ENCODE data around the gene ZNF280B.
"Not testable (repeated sequence)": the region's sequence is repeated elsewhere in the genome, so short reads cannot be mapped to it uniquely, and the experiment has no call there.

Gene ZNF280B

DNA sequence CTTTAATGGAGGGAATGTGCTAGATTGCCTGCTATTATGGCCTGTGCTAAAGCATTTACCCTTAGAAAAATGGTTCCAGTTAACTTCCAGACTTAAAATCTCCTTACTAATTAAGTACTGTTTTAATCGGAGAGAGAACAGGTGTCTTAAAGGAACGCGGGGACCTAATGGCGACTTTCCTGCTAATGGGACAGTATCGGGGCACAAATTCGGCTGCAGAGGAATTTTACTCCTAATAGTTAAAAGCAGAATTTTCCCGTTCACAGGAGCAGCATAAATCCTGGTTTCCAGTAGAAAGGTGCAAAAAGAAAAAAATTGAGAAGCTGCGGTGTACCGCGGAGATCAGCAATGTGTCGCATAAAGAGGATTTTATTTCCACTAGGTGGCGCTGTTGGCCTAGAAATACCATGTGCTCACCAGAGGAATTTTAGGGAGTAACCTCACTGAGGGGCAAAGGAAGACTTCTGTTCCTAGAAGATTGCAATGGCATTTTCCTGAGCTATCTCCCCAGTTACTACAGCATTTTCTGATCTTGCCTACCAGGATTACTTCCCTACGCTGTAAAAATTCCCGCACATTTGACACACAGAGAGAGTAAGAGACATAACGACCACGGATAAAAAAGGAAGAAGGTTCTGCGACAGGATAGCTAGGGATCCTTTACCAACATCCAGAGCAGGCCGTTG is 44.5 kb downstream of the ZNF280B start:
- DNase-seq (ENCODE audit: low spot score), result peak; percentile 67

DNA sequence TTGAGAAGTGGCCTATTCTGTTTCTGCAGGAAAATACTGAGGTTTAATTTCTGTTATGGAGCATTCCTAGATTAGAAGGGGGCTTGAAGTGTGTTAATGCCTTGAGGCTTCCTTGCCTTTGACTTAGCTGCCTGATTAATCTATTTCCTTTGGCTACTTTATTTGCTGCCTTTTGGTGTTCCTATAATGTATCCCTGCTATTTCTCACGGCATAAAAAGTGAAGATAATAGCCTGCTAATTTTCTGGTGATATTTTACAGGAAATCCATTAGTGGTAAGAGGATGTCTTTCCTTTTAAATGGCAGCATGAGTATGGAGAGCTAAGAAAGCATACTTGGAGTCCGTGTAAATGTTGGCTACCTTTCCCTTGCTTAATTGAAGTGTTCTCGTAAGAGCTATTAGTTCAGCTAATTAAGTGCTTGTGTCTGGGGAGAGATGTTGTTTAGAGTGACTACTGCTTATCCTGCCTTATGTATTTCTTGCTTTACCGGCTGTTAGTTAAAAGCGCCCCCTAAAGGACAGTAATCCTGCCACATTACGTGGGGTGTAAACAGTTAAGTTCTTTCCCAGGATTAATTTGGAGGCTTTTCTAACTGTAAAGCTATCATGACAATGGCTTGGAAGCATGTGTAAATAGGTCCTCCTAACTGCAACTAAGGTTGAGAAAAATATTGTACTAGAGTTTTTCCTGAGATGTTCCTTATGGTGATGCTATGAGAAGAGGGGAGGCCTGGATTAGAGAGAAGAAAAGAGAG is 45.6 kb downstream of the ZNF280B start:
- no peak for DNase-seq (ENCODE audit: low spot score)

- DNase-seq (ENCODE audit: low spot score), result no peak
Measured at GRCh38 chr22:22461583-22461982, 47.0 kb downstream of the ZNF280B start.

GRCh38 chr22:22461111-22461510 is 47.4 kb downstream of the ZNF280B start:
- DNase-seq (ENCODE audit: low spot score), result no peak

GRCh38 chr22:22460635-22461034 is 47.9 kb downstream of the ZNF280B start:
- DNase-seq (ENCODE audit: low spot score), result no peak

DNA sequence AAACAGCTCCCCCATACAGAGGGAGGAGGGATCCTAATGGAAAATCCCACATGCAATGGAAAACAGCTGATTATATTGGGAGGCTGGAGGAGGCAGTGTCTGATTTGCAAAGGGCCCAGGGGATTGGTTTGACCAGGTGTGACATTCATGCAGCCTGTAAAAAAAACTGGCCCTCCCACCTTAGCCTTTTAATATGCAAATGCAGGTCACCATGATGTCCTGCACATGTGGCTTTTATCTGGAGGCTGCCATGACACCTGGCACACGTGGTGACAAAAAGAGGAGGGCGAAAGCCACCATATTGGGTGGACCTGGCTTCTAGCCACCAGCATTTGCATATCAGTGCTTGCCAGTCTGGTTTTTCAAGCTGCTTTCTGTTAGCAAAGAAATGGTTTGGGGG is 48.5 kb downstream of the ZNF280B start:
- DNase-seq (ENCODE audit: low spot score), result no peak

DNA sequence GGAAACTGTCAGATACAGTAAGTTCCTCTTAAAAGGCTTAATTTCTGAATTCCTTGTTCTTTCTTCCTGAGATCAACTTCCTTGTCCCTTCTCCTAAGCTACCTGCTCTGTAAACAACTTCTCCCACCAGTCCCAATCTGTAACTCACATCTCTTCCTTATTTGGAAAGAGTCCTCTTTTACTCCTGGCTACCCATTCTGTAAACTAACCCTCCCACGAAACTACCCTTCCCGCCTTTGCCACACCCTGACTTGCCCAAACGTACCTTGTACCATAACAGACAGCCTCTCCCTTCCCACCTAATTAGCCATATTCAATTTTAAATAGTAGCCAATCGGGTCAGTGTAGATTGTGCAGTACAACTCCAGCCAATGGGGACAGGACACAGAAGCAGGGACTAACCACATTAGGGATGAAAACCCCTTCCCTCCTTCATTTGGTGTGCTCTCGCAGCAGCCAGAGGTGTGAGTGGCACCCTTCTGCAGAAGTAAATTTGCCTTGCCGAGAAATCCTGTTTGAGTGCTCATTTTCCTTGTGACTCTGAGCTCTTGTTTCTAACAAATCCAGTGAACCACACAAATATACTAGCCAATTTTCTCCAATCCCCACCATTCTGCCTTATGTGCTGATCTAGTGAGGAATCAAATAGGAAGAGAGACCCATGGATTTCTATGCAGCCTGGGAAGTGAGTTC is 49.5 kb downstream of the ZNF280B start:
- no peak for DNase-seq (ENCODE audit: low spot score)

- no peak for DNase-seq (ENCODE audit: low spot score)
Measured at GRCh38 chr22:22458387-22458786, 50.2 kb downstream of the ZNF280B start.

DNA sequence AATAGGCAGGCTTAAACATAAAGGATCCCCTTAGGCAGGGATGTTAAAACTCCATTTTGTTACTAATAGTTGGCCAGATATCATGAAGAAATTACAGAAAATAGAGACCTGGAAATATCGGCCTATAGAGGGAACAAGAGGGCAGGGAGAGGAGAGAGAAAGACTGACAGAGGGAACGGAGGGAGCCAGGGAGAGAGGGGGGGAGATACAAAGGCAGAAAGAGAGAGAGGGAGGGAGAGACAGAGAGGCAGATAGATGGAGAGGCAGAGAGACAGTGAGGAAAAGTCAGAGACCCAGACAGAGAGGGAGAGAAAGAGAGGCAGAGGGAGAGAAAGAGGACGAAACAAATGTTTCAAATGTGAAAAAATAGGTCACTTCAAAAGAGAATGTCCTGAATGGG is 53.5 kb downstream of the ZNF280B start:
- DNase-seq (ENCODE audit: low spot score), result no peak

GRCh38 chr22:22452996-22453686 is 55.4 kb downstream of the ZNF280B start:
- no peak for DNase-seq (ENCODE audit: low spot score)

DNA sequence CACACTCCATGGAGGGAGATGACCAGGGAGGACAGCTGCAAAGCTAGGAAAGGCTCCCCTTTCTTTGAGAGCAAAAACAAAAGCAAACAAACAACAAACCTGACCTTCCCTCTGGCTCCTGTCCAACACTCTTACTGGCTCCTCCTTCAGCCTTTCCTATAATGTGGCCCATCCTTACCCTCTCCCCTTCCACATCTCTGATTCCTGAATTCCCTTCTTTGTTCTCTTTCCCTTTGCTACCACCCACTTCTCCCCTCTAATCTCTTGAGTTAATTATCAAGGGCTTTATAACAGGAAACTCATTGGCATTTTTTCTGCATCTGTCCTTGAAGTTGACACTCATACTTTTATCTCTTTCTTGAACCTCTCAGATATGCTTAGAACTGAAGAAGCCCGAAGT is 56.3 kb downstream of the ZNF280B start:
- DNase-seq (ENCODE audit: low spot score), result no peak

DNA sequence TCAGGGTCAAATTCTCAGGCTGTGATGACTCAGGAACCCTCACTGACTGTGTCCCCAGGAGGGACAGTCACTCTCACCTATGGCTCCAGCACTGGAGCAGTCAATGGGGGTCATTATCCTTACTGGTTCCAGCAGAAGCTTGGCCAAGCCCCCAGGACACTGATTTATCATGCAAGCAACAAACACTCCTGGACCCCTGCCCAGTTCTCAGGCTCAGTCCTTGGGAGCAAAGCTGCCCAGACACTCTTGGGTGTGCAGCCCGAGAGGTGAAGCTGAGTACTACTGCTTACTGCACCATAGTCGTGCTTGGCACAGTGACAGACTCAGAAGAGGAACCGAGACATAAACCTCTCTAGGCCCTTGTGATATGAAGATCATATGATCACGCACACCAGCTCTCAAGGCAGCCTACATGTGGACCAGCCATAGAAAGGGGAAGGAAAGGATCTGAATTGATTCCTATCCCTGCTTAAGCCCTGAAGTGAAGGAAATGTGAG is 58.2 kb downstream of the ZNF280B start:
- DNase-seq (ENCODE audit: low spot score), result no peak

- no peak for DNase-seq (ENCODE audit: low spot score)
Measured at GRCh38 chr22:22449819-22450218, 58.7 kb downstream of the ZNF280B start.

DNA sequence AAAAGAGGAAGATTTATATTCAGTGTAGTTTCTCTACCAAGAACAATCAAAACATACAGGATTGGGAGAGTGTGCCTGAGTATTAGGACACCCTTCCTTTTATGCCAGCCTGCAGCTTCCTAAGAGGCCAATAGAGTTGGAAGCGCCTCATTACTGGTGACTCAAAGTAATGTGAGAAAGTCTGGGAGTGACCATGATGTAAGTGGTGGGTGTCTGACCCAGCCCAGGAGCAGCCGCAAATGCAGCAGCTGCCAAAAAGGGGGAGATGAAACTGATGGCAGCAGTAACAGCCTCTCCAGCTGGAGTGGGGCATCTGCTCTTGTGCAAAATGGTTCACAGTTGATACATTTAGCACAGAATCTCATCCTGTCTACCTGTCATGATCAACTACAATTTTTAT is 62.0 kb downstream of the ZNF280B start:
- DNase-seq (ENCODE audit: low spot score), result no peak

DNA sequence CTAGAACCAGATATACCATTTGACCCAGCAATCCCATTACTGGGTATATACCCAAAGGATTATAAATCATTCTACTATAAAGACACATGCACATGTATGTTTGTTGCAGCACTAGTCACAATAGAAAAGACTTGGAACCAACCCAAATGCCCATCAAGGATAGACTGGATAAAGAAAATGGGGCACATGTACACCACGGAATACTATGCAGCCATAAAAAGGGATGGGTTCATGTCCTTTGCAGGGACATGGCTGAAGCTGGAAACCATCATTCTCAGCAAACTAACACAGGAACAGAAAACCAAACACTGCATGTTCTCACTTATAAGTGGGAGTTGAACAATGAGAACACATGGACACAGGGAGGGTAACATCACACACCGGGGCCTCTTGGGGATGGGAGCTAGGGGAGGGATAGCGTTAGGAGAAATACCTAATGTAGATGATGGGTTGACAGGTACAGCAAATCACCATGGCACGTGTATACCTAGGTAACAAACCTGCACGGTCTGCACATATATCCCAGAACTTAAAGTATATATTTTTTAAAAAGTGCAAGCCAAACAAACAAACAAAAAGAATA is 64.4 kb downstream of the ZNF280B start:
- not testable (repeated sequence) for DNase-seq (ENCODE audit: low spot score)

DNA sequence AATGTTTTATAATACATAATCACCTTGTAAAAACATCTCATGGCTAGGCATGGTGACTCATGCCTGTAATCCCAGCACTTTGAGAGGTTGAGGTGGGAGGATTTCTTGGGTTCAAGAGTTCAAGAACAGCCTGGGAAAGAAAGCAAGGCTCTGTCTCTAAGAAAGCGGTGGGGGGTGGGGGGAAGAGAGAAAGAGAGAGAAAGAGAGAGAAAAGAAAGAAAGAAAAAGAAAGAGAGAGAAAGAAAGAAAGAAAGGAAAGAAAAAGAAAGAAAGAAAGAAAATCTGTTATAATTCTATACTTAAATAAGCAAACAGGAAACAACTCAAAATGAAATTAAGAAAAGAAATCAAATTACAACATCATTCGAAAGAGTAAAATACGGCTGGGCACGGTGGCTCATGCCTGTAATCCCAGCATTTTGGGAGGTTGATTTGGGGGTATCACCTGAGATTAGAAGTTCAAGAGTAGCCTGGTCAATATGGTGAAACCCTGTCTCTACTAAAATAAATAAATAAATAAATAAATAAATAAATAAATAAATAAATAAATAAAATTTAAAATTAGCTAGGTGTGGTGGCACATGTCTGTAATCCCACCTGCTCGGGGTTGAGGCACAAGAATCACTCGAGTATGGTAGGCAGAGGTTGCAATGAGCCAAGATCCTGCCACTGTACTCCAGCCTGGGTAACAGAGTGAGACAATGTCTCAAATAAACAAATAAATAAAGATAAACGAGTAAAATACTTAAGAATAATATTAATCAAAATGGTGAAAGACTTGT is 65.4 kb downstream of the ZNF280B start:
- DNase-seq (ENCODE audit: low spot score), result no peak

DNA sequence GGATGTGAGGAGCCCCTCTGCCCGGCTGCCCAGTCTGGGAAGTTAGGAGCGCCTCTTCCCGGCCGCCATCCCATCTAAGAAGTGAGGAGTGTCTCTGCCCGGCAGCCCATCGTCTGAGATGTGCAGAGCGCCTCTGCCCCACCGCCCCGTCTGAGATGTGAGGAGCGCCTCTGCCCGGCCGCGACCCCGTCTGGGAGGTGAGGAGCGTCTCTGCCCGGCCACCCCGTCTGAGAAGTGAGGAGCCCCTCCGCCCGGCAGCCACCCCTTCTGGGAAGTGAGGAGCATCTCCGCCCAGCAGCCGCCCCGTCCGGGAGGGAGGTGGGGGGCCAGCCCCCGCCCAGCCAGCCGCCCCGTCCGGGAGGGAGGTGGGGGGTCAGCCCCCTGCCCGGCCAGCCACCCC is 66.9 kb downstream of the ZNF280B start:
- DNase-seq (ENCODE audit: low spot score), result not testable (repeated sequence)

- no peak for DNase-seq (ENCODE audit: low spot score)
Measured at GRCh38 chr22:22440188-22440587, 68.4 kb downstream of the ZNF280B start.

All from hematopoietic multipotent progenitor cell treated with erythropoietin and hydrocortisone succinate and interleukin-3 and kit ligand, for 17 days (in vitro differentiated cells).